WI38 (cell line): ENCODE data around the gene RTP3.

Source experiments
- H3K4me3 ChIP-seq: 2 replicates; pipeline ENCODE4 v1.5.1; 2011; ENCODE audit warnings: low read depth, mild to moderate bottlenecking, control low read depth, low read length
- CTCF ChIP-seq: IDR thresholded peaks from 2 replicates; pipeline ENCODE4 v1.5.1; 2012; ENCODE audit warnings: low read depth, mild to moderate bottlenecking, control low read depth, low read length

Gene RTP3

GRCh38 chr3:46479021-46479420 is 18.8 kb upstream of the RTP3 start:
- no peak for TF ChIP-seq CTCF
- no peak overlapping the region for H3K4me3 ChIP-seq

GRCh38 chr3:46479696-46480095 is 18.1 kb upstream of the RTP3 start:
- no peak for TF ChIP-seq CTCF
- H3K4me3 ChIP-seq: no peak overlapping the region

GRCh38 chr3:46480491-46481195 is 17.1 kb upstream of the RTP3 start:
- no peak overlapping the region for H3K4me3 ChIP-seq
- TF ChIP-seq CTCF: no peak

GRCh38 chr3:46481636-46482035 is 16.1 kb upstream of the RTP3 start:
- H3K4me3 ChIP-seq: no peak overlapping the region

GRCh38 chr3:46482632-46483350 is 15.0 kb upstream of the RTP3 start:
- TF ChIP-seq CTCF: no peak

More at GRCh38 chr3:46481636-46482035, 16.1 kb upstream of the RTP3 start:
- TF ChIP-seq CTCF: no peak

GRCh38 chr3:46483825-46484224 is 14.0 kb upstream of the RTP3 start:
- no peak for TF ChIP-seq CTCF
- H3K4me3 ChIP-seq: no peak overlapping the region

More at GRCh38 chr3:46482632-46483350, 15.0 kb upstream of the RTP3 start:
- H3K4me3 ChIP-seq: no peak overlapping the region

- TF ChIP-seq CTCF: no peak
- no peak overlapping the region for H3K4me3 ChIP-seq
Observed at GRCh38 chr3:46484388-46484787, 13.4 kb upstream of the RTP3 start.
